HCT116 (cell line): Measurements from ENCODE around the gene ALPL. TPM values are rescaled to one million over a fixed set of nuclear protein-coding genes. Genes with fewer than 3 reads are reported as not detected.
A peak's percentile ranks its signal among the peaks of the same experiment; 100 is the strongest.

ENCODE experiments used
- ATAC-seq: fragments of 200-7000 bp; cut with Tn5 transposase; 2 replicates; pipeline ENCODE4 v1.9.1; 2020; ENCODE audit warnings: mild to moderate bottlenecking, moderate library complexity
- BruUV-seq: library from RNA; stranded (reverse); fragments of 400-500 nt; replicated peaks from 2 replicates; lab custom pipeline; 2021; lab: Mats Ljungman, UMichigan
- CTCF ChIA-PET: fragments of 300-600 bp; sonication (Branson Sonifier 250); formaldehyde crosslinking; loops from one replicate; lab custom pipeline; 2021; ENCODE audit warnings: antibody characterized with exemption; lab: Charles Lee
- POLR2A ChIA-PET: fragments of 300-600, 350-600 bp; sonication (Branson Sonifier 250); formaldehyde crosslinking; loops from one replicate; lab custom pipeline; 2021; ENCODE audit warnings: antibody characterized with exemption; lab: Charles Lee
- RAD21 ChIA-PET, 2 experiments: fragments of 300-600 bp; sonication (Branson Sonifier 250); formaldehyde crosslinking; loops; one replicate each; lab custom pipeline; 2023; ENCODE audit warnings: low total read pairs in 2 of 2; ENCODE audit not compliant: uncharacterized antibody in 2 of 2, unreplicated experiment in 2 of 2, low non-redundant PET in 1 of 2; lab: Charles Lee
- DNase-seq: peaks from one replicate; pipeline ENCODE4 v3.0.0-alpha.2; 2010; ENCODE audit warnings: low read depth, low spot score
- H2AFZ ChIP-seq: fragments of 200-600 bp; shearing (Covaris generic), sonication (generic); 2 replicates; pipeline ENCODE4 v1.6.1; 2017; ENCODE audit warnings: low read depth, mixed run types, mixed read lengths, antibody characterized with exemption, low read length; ENCODE audit not compliant: poor library complexity, severe bottlenecking
- H3K27ac ChIP-seq: 2 replicates; pipeline ENCODE4 v1.5.1; 2012; ENCODE audit warnings: low read depth, low read length
- H3K27me3 ChIP-seq: fragments of 200-600 bp; sonication (generic); 2 replicates; pipeline ENCODE4 v1.6.1; 2016; ENCODE audit warnings: mixed run types, low read length, mixed read lengths; ENCODE audit not compliant: insufficient read depth
- H3K36me3 ChIP-seq, 2 experiments: fragments of 200-500 bp in 1 of 2; fragments of 200-600 bp in 1 of 2; sonication (Bioruptor generic) in 1 of 2; sonication (generic) in 1 of 2; 2 replicates each; pipeline versions ENCODE4 v1.5.1 to v1.6.1; 2014 to 2016; ENCODE audit warnings: low read length in 2 of 2, inconsistent platforms in 1 of 2, mixed read lengths in 1 of 2, mixed run types in 1 of 2; ENCODE audit not compliant: insufficient read depth in 2 of 2, control insufficient read depth in 1 of 2
- H3K4me1 ChIP-seq, 2 experiments: fragments of 200-600 bp in 1 of 2; sonication (generic) in 1 of 2; 2 replicates each; pipeline versions ENCODE4 v1.5.1 to v1.6.1; 2012 to 2017; ENCODE audit warnings: low read length in 2 of 2, inconsistent platforms in 1 of 2, mild to moderate bottlenecking in 1 of 2, mixed read lengths in 1 of 2, mixed run types in 1 of 2, moderate library complexity in 1 of 2; ENCODE audit not compliant: insufficient read depth in 2 of 2, control insufficient read depth in 1 of 2
- H3K4me2 ChIP-seq: fragments of 200-600 bp; sonication (generic); 2 replicates; pipeline ENCODE4 v1.6.1; 2017; ENCODE audit warnings: mixed run types, low read length, mixed read lengths
- H3K4me3 ChIP-seq, 2 experiments: fragments of 200-600 bp in 1 of 2; sonication (generic) in 1 of 2; replicated peaks in 1 of 2; 2 replicates each; pipeline ENCODE4 v1.5.1; 2011 to 2016; ENCODE audit warnings: low read length in 2 of 2, control low read depth in 1 of 2, low read depth in 1 of 2, mild to moderate bottlenecking in 1 of 2, mixed read lengths in 1 of 2, mixed run types in 1 of 2
- H3K79me2 ChIP-seq: fragments of 200-600 bp; sonication (generic); 2 replicates; pipeline ENCODE4 v1.6.1; 2017; ENCODE audit warnings: mild to moderate bottlenecking, mixed run types, low read length, moderate library complexity, mixed read lengths; ENCODE audit not compliant: insufficient read depth
- H3K9ac ChIP-seq: fragments of 200-600 bp; sonication (generic); 2 replicates; pipeline ENCODE4 v1.6.1; 2016; ENCODE audit warnings: low read length, mixed read lengths
- H3K9me2 ChIP-seq: fragments of 200-600 bp; sonication (generic), shearing (Covaris generic); 2 replicates; pipeline ENCODE4 v1.6.1; 2017; ENCODE audit warnings: mixed run types, mild to moderate bottlenecking, moderate library complexity; ENCODE audit not compliant: insufficient read depth
- H3K9me3 ChIP-seq, 2 experiments: fragments of 200-500 bp in 1 of 2; fragments of 200-600 bp in 1 of 2; sonication (Bioruptor generic) in 1 of 2; sonication (generic) in 1 of 2; 2 replicates each; pipeline ENCODE4 v1.6.1; 2014 to 2017; ENCODE audit warnings: low read length in 2 of 2, mixed read lengths in 2 of 2, inconsistent platforms in 1 of 2, low read depth in 1 of 2, mild to moderate bottlenecking in 1 of 2, mixed run types in 1 of 2, moderate library complexity in 1 of 2; ENCODE audit not compliant: control insufficient read depth in 1 of 2, insufficient read depth in 1 of 2
- H4K20me1 ChIP-seq: fragments of 200-600 bp; sonication (generic), shearing (Covaris generic); 2 replicates; pipeline ENCODE4 v1.6.1; 2017; ENCODE audit warnings: mixed run types, mild to moderate bottlenecking, moderate library complexity; ENCODE audit not compliant: insufficient read depth
- ATF3 ChIP-seq: IDR thresholded peaks from 2 replicates; pipeline ENCODE4 v1.6.1; 2012
- CEBPB ChIP-seq: IDR thresholded peaks from 2 replicates; pipeline ENCODE4 v1.6.1; 2012; ENCODE audit warnings: low read depth
- CTCF ChIP-seq, 3 experiments: fragments of 200-600 bp in 1 of 3; sonication (generic) in 1 of 3; IDR thresholded peaks in 2 of 3; conservative IDR thresholded peaks in 1 of 3; 2 replicates each; pipeline ENCODE4 v1.5.1; 2012 to 2017; ENCODE audit warnings: low read depth in 2 of 3, low read length in 2 of 3, antibody characterized with exemption in 1 of 3, borderline replicate concordance in 1 of 3, control low read depth in 1 of 3, mild to moderate bottlenecking in 1 of 3, mixed read lengths in 1 of 3, mixed run types in 1 of 3, moderate library complexity in 1 of 3; ENCODE audit not compliant: insufficient read depth in 1 of 3
- ELF1 ChIP-seq: IDR thresholded peaks from 2 replicates; pipeline ENCODE4 v1.6.1; 2012; ENCODE audit warnings: low read depth, borderline replicate concordance
- EZH2 ChIP-seq: fragments of 200-600 bp; sonication (generic); IDR thresholded peaks from 2 replicates; pipeline ENCODE4 v1.6.1; 2017; ENCODE audit warnings: antibody characterized with exemption, mixed run types
- EZH2phosphoT487 ChIP-seq: fragments of 200-600 bp; IDR thresholded peaks from 2 replicates; pipeline ENCODE4 v1.6.1; 2018; ENCODE audit warnings: antibody characterized with exemption, borderline replicate concordance
- FOSL1 ChIP-seq: IDR thresholded peaks from 2 replicates; pipeline ENCODE4 v1.6.1; 2012; ENCODE audit warnings: low read depth
- JUND ChIP-seq: IDR thresholded peaks from 2 replicates; pipeline ENCODE4 v1.6.1; 2012
- MAX ChIP-seq: IDR thresholded peaks from 2 replicates; pipeline ENCODE4 v1.6.1; 2012
- POLR2AphosphoS5 ChIP-seq: IDR thresholded peaks from 2 replicates; pipeline ENCODE4 v1.6.1; 2011; ENCODE audit warnings: mild to moderate bottlenecking, low read depth, low read length, moderate library complexity
- REST ChIP-seq: IDR thresholded peaks from 2 replicates; pipeline ENCODE4 v1.6.1; 2012; ENCODE audit warnings: low read depth
- YY1 ChIP-seq: IDR thresholded peaks from 2 replicates; pipeline ENCODE4 v1.6.1; 2011; ENCODE audit warnings: low read length, low read depth, moderate library complexity, mild to moderate bottlenecking; ENCODE audit not compliant: insufficient replicate concordance; ENCODE audit errors: extremely low read depth
- ZBTB33 ChIP-seq: IDR thresholded peaks from 2 replicates; pipeline ENCODE4 v1.6.1; 2011; ENCODE audit warnings: mild to moderate bottlenecking, low read length, moderate library complexity; ENCODE audit not compliant: insufficient replicate concordance; ENCODE audit errors: extremely low read depth
- ZFX ChIP-seq: fragments of 450-650 bp; IDR thresholded peaks from 2 replicates; pipeline ENCODE4 v1.6.1; 2017
- ZNF274 ChIP-seq: fragments of 200-500 bp; sonication (Bioruptor generic); IDR thresholded peaks from 2 replicates; pipeline ENCODE4 v1.6.1; 2014; ENCODE audit warnings: mild to moderate bottlenecking, low read depth, low read length, inconsistent platforms
- intact Hi-C: fragments of 100-400 bp; cut with micrococcal nuclease; formaldehyde crosslinking; loops from 2 replicates; pipeline ENCODE4 v1.10.0; 2022
- total RNA-seq: library from RNA; stranded (reverse); gene quantifications from one replicate; pipeline ENCODE4 v1.2.1, GENCODE V29; 2021; ENCODE audit not compliant: unreplicated experiment

The ALPL gene
- total RNA-seq, 1 experiment from 2014 or later = 0.61 TPM

GRCh38 chr1:21520899-21521716 lies 11.9 kb downstream of the ALPL start:
- TF ChIP-seq FOSL1 = no peak
- TF ChIP-seq ZFX = no peak
- TF ChIP-seq CEBPB = no peak
- TF ChIP-seq JUND = no peak
- TF ChIP-seq POLR2AphosphoS5 = no peak
- TF ChIP-seq CTCF (IDR thresholded peaks at IDR 0.05 in 2 of 3, conservative IDR thresholded peaks at IDR 0.05 in 1 of 3; ENCODE audit: borderline replicate concordance in 1 of 3, insufficient read depth in 1 of 3, low read depth in 2 of 3, low read length in 2 of 3) = no peak
- TF ChIP-seq ZBTB33 = no peak
- TF ChIP-seq ELF1 = no peak
- TF ChIP-seq EZH2phosphoT487 = no peak
- TF ChIP-seq YY1 = no peak
- no peak for TF ChIP-seq EZH2
- no peak for TF ChIP-seq MAX
- TF ChIP-seq REST = no peak
- no peak for TF ChIP-seq ZNF274
- no peak for TF ChIP-seq ATF3
- no peak for ATAC-seq
- intact Hi-C loops = no loop called here
- no peaks in the 10 kb centered on the region for H3K9me2 ChIP-seq
- H3K79me2 ChIP-seq = no peaks in the 10 kb centered on the region
- ChIA-PET RAD21 (no interaction called here), CTCF (no interaction called here), POLR2A (interaction anchor here (0.7 kb wide), 1 partner anchor 87 kb away, joined by 4 read pairs; no protein-coding TSS in a partner anchor)
- H3K36me3 ChIP-seq = no peaks in the 10 kb centered on the region
- H3K9me3 ChIP-seq = no peaks in the 10 kb centered on the region
- peaks cover 0 to 10% of the 10 kb centered on the region in 2 experiments; a peak in 2 of 4 replicates for H3K4me1 ChIP-seq
- no TSS peak for BruUV-seq
- H3K27ac ChIP-seq = no peak overlapping the region
- no peaks in the 10 kb centered on the region for H4K20me1 ChIP-seq
- no peak overlapping the region for H3K9ac ChIP-seq
- H3K4me2 ChIP-seq = peak overlapping the region; percentile 4; the same call in 1 of the 2 replicates
- DNase-seq = no peak
- no peak overlapping the region for H3K4me3 ChIP-seq
- no peaks in the 10 kb centered on the region for H3K27me3 ChIP-seq
- H2AFZ ChIP-seq = no peak overlapping the region
